PC-3 (cell line): Measurements from ENCODE around the gene EIF5B.

Source experiments
- CTCF ChIP-seq: fragments of 300-600 bp; sonication (generic); conservative IDR thresholded peaks from 2 replicates; pipeline ENCODE4 v1.5.1; 2017; ENCODE audit warnings: antibody characterized with exemption, low read depth, mild to moderate bottlenecking, low read length
- EZH2 ChIP-seq: fragments of 300-600 bp; sonication (generic); IDR thresholded peaks from one replicate; pipeline ENCODE4 v1.6.1; 2017; ENCODE audit warnings: antibody characterized with exemption, mild to moderate bottlenecking, low read length; ENCODE audit not compliant: unreplicated experiment
- EZH2phosphoT487 ChIP-seq: fragments of 300-600 bp; sonication (generic); IDR thresholded peaks from 2 replicates; pipeline ENCODE4 v1.6.1; 2018; ENCODE audit warnings: mild to moderate bottlenecking, antibody characterized with exemption, low read length, borderline replicate concordance

DNA sequence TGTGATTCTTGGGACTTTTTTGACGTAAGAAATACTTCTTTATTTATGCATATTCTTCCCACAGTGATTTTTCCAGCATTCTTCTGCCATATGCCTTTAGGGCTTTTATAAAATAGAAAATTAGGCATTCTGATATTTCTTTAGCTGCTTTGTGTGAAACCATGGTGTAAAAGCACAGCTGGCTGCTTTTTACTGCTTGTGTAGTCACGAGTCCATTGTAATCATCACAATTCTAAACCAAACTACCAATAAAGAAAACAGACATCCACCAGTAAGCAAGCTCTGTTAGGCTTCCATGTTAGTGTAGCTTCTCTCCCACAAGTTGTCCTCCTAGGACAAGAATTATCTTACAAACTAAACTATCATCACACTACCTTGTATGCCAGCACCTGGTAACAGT lies 62.6 kb downstream of the EIF5B start:
- TF ChIP-seq CTCF (no peak), EZH2 (no peak), EZH2phosphoT487 (no peak)
